Measurements from ENCODE around the gene CYTH1.

DNA sequence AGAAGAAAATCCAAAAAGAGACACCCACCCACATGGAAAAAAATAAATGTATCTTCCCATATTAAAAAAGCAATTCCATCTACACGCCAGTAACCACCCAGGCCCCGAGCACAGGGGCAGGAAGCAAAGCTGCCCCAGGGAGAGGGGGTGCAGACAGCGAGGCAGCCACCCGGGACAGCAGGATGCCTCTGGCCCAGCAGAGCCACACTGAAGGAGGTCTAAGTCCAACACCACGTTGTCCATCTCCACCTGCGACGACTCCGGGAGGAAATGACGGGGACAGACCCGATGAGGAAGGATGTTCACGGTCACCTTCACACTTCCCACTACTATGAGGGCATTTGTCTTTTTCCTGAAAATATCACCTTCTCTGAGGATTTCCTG lies 14.4 kb upstream of the CYTH1 start:
- no peak for TF ChIP-seq EZH2phosphoT487 (IDR thresholded peaks at IDR 0.05; ENCODE audit: insufficient read depth, low read depth)
- TF ChIP-seq EZH2 (IDR thresholded peaks at IDR 0.05; ENCODE audit: insufficient read depth, poor library complexity, severe bottlenecking), result no peak

Measured in GM23248 (cell line).